Activated T-helper 2 cell treated with anti-CD3 and anti-CD28 coated beads, Interferon-gamma antibody, Interleukin-2, Interleukin-4, amounts not matched to agents 10 μg/mL and 5 μg/mL and 100 μg/mL, durations not matched to agents 14 hours and 24 hours and 36 hours (primary cell): ENCODE measurements around the gene NADK2. TPM values are rescaled to one million over a fixed set of nuclear protein-coding genes. Genes with fewer than 3 reads are reported as not detected.
A peak's percentile ranks its signal among the peaks of the same experiment; 100 is the strongest.

Experiments
- DNase-seq: peaks from one replicate; pipeline ENCODE4 v3.0.0; 2021; ENCODE audit warnings: low spot score
- H3K27ac Mint-ChIP-seq: one replicate; pipeline ENCODE4 v1.8.0; 2021; ENCODE audit warnings: mixed read lengths
- H3K27me3 Mint-ChIP-seq: one replicate; pipeline ENCODE4 v1.8.0; 2021; ENCODE audit warnings: low read depth, mixed read lengths
- H3K36me3 Mint-ChIP-seq: one replicate; pipeline ENCODE4 v1.8.0; 2021; ENCODE audit warnings: low read depth, mixed read lengths
- H3K4me1 Mint-ChIP-seq: one replicate; pipeline ENCODE4 v1.8.0; 2021; ENCODE audit warnings: low read depth, mixed read lengths
- H3K4me3 Mint-ChIP-seq: one replicate; pipeline ENCODE4 v1.8.0; 2021; ENCODE audit warnings: low read depth, mild to moderate bottlenecking, moderate library complexity, mixed read lengths
- H3K9me3 Mint-ChIP-seq: one replicate; pipeline ENCODE4 v1.8.0; 2021; ENCODE audit warnings: mixed read lengths
- intact Hi-C: fragments of 100-400 bp; cut with micrococcal nuclease; formaldehyde crosslinking; loops from one replicate; pipeline ENCODE4 v1.15.1; 2023
- total RNA-seq: library from RNA; stranded (reverse); gene quantifications from 2 replicates; pipeline ENCODE4 v1.2.3, GENCODE V29; 2022

NADK2 gene
- total RNA-seq, 1 donor from 2014 or later, result 19.4 TPM

GRCh38 chr5:36269478-36269877 is 27.8 kb upstream of the NADK2 start:
- intact Hi-C loops, result loop anchor here (5.0 kb wide), 1 partner anchor 423 kb away; no protein-coding TSS in a partner anchor
- no peaks in the 10 kb centered on the region for H3K9me3 Mint-ChIP-seq
- H3K36me3 Mint-ChIP-seq, result no peaks in the 10 kb centered on the region
- H3K4me1 Mint-ChIP-seq, result no peaks in the 10 kb centered on the region
- no peak for DNase-seq
- no peak overlapping the region for H3K4me3 Mint-ChIP-seq
- H3K27ac Mint-ChIP-seq, result no peak overlapping the region
- peaks cover 19% of the 10 kb centered on the region for H3K27me3 Mint-ChIP-seq

GRCh38 chr5:36267905-36268304 is 26.2 kb upstream of the NADK2 start:
- Mint-ChIP-seq H3K36me3 (no peaks in the 10 kb centered on the region), H3K27ac (no peak overlapping the region), H3K9me3 (no peaks in the 10 kb centered on the region), H3K27me3 (peaks cover 18% of the 10 kb centered on the region), H3K4me3 (no peak overlapping the region), H3K4me1 (no peaks in the 10 kb centered on the region)
- no peak for DNase-seq
- intact Hi-C loops, result loop anchor here (2.0 to 5.0 kb wide), 2 partner anchors 37 to 424 kb away; no protein-coding TSS in a partner anchor

GRCh38 chr5:36264202-36264760 is 22.6 kb upstream of the NADK2 start:
- H3K27ac Mint-ChIP-seq, result no peak overlapping the region

GRCh38 chr5:36261186-36261585 is 19.5 kb upstream of the NADK2 start:
- no peak overlapping the region for H3K27ac Mint-ChIP-seq
- peaks cover 21% of the 10 kb centered on the region for H3K27me3 Mint-ChIP-seq
- H3K9me3 Mint-ChIP-seq, result no peaks in the 10 kb centered on the region
- intact Hi-C loops, result no loop called here
- no peaks in the 10 kb centered on the region for H3K36me3 Mint-ChIP-seq
- DNase-seq, result no peak
- H3K4me1 Mint-ChIP-seq, result no peaks in the 10 kb centered on the region
- H3K4me3 Mint-ChIP-seq, result no peak overlapping the region

More at GRCh38 chr5:36264202-36264760, 22.6 kb upstream of the NADK2 start:
- Mint-ChIP-seq H3K4me1 (no peaks in the 10 kb centered on the region), H3K27me3 (peaks cover 14% of the 10 kb centered on the region), H3K9me3 (no peaks in the 10 kb centered on the region), H3K36me3 (no peaks in the 10 kb centered on the region), H3K4me3 (no peak overlapping the region)
- intact Hi-C loops, result no loop called here
- no peak for DNase-seq

GRCh38 chr5:36253575-36253974 is 11.8 kb upstream of the NADK2 start:
- intact Hi-C loops, result no loop called here
- Mint-ChIP-seq H3K36me3 (no peaks in the 10 kb centered on the region), H3K27me3 (peaks cover 43% of the 10 kb centered on the region), H3K27ac (no peak overlapping the region), H3K4me3 (no peak overlapping the region), H3K4me1 (no peaks in the 10 kb centered on the region), H3K9me3 (no peaks in the 10 kb centered on the region)
- no peak for DNase-seq

- Mint-ChIP-seq H3K9me3 (no peaks in the 10 kb centered on the region), H3K27me3 (peaks cover 43% of the 10 kb centered on the region), H3K4me1 (no peaks in the 10 kb centered on the region), H3K4me3 (no peak overlapping the region), H3K27ac (no peak overlapping the region), H3K36me3 (no peaks in the 10 kb centered on the region)
- intact Hi-C loops, result no loop called here
- DNase-seq, result no peak
These were observed 11.1 kb upstream of the NADK2 start for GRCh38 chr5:36252722-36253365.

GRCh38 chr5:36251218-36251617 is 9.5 kb upstream of the NADK2 start:
- H3K4me3 Mint-ChIP-seq, result no peak overlapping the region
- H3K4me1 Mint-ChIP-seq, result no peaks in the 10 kb centered on the region
- no peaks in the 10 kb centered on the region for H3K36me3 Mint-ChIP-seq
- peaks cover 41% of the 10 kb centered on the region for H3K27me3 Mint-ChIP-seq
- no peak overlapping the region for H3K27ac Mint-ChIP-seq
- DNase-seq, result no peak
- intact Hi-C loops, result no loop called here
- H3K9me3 Mint-ChIP-seq, result no peaks in the 10 kb centered on the region

GRCh38 chr5:36250427-36250826 is 8.7 kb upstream of the NADK2 start:
- intact Hi-C loops, result no loop called here
- no peaks in the 10 kb centered on the region for H3K36me3 Mint-ChIP-seq
- no peaks in the 10 kb centered on the region for H3K9me3 Mint-ChIP-seq
- peaks cover 35% of the 10 kb centered on the region for H3K27me3 Mint-ChIP-seq
- H3K4me3 Mint-ChIP-seq, result no peak overlapping the region
- no peak overlapping the region for H3K27ac Mint-ChIP-seq
- H3K4me1 Mint-ChIP-seq, result no peaks in the 10 kb centered on the region
- DNase-seq, result no peak

- Mint-ChIP-seq H3K9me3 (no peaks in the 10 kb centered on the region), H3K4me1 (peaks cover 12% of the 10 kb centered on the region), H3K36me3 (no peaks in the 10 kb centered on the region), H3K27ac (no peak overlapping the region), H3K4me3 (no peak overlapping the region), H3K27me3 (peaks cover 26% of the 10 kb centered on the region)
- DNase-seq, result no peak
- intact Hi-C loops, result loop anchor here (10.0 kb wide), 2 partner anchors 171 to 461 kb away; no protein-coding TSS in a partner anchor
These were observed 4.5 kb upstream of the NADK2 start for GRCh38 chr5:36246036-36246800.

GRCh38 chr5:36244076-36244475 is 2.4 kb upstream of the NADK2 start:
- H3K4me3 Mint-ChIP-seq, result no peak overlapping the region
- no peaks in the 10 kb centered on the region for H3K36me3 Mint-ChIP-seq
- peaks cover 23% of the 10 kb centered on the region for H3K4me1 Mint-ChIP-seq
- DNase-seq, result no peak
- intact Hi-C loops, result loop anchor here (10.0 kb wide), 2 partner anchors 169 to 459 kb away; no protein-coding TSS in a partner anchor
- peaks cover 18% of the 10 kb centered on the region for H3K27me3 Mint-ChIP-seq
- no peak overlapping the region for H3K27ac Mint-ChIP-seq
- no peaks in the 10 kb centered on the region for H3K9me3 Mint-ChIP-seq

- Mint-ChIP-seq H3K9me3 (no peaks in the 10 kb centered on the region), H3K27me3 (peaks cover 18% of the 10 kb centered on the region), H3K4me3 (peak overlapping the region; percentile 40), H3K36me3 (no peaks in the 10 kb centered on the region), H3K4me1 (peaks cover 26% of the 10 kb centered on the region), H3K27ac (peak overlapping the region; percentile 6)
- no peak for DNase-seq
- intact Hi-C loops, result loop anchor here (10.0 kb wide), 2 partner anchors 169 to 459 kb away; no protein-coding TSS in a partner anchor
These were observed 1.9 kb upstream of the NADK2 start for GRCh38 chr5:36243653-36244052.

GRCh38 chr5:36242534-36243485 is 1.1 kb upstream of the NADK2 start:
- H3K4me1 Mint-ChIP-seq, result peaks cover 28% of the 10 kb centered on the region
- no peak for DNase-seq
- H3K4me3 Mint-ChIP-seq, result peak overlapping the region; percentile 80
- intact Hi-C loops, result loop anchor here (1.0 to 10.0 kb wide), 4 partner anchors 92 to 633 kb away; partner anchors contain the start of genes LMBRD2 and NIPBL
- peak overlapping the region; percentile 94 for H3K27ac Mint-ChIP-seq
- no peaks in the 10 kb centered on the region for H3K9me3 Mint-ChIP-seq
- no peaks in the 10 kb centered on the region for H3K36me3 Mint-ChIP-seq
- H3K27me3 Mint-ChIP-seq, result peaks cover 14% of the 10 kb centered on the region
